Mucosa of gallbladder (tissue), 1 donor: ENCODE data around the gene ZBTB7B. TPM values are rescaled to one million over a fixed set of nuclear protein-coding genes. Genes with fewer than 3 reads are reported as not detected.
"Not testable (repeated sequence)": the region's sequence is repeated elsewhere in the genome, so short reads cannot be mapped to it uniquely, and the experiment has no call there.

Source experiments
- DNase-seq: peaks from one replicate; pipeline ENCODE4 v3.0.0-alpha.2; 2020; ENCODE audit warnings: low spot score
- total RNA-seq: library from RNA; stranded (reverse); gene quantifications from one replicate; pipeline ENCODE4 v1.2.1, GENCODE V29; 2021
- donor health status: DM: no; HTN: no; CAD: no.

The ZBTB7B gene
- total RNA-seq, 1 donor from 2014 or later, result 122 TPM

DNA sequence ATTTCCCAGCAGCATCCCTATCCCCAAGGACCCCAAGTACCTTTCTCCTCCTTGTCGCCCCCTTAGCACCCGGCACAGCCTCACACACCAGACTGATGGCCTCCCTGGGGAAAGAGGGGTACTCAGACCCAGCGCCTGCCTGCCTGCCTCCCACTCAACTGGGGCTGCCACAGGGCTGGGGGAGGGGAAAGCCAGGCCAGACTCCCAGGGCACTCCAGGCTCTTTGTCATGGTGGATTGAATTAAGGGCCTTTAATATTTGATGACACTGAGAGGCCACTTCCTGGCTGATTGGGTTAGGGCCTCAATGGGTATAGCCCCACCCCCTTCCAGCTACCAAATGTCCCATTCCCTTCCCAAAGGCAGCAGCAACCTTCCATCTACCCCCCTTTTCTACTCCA lies 33.9 kb upstream of the ZBTB7B start:
- DNase-seq, result no peak

DNA sequence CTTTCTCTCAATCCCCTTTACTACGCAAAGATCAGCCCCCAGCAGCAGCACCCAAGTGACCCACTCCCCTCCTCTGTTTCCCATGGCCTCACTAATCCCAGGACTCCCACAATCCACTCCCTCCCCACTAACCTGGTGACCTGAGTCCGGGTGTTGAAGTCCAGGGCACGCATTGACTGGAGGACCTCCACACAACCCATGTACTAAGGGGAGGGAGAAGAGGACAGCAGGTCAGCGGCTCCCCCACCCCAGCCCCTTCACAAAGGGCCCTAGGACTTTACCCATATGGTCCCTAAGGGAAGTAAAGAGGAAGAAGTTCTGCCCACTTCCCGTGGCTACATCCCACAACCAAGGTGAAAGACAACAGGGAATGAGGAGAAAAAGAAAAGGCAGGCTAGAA lies 33.4 kb upstream of the ZBTB7B start:
- no peak for DNase-seq

DNA sequence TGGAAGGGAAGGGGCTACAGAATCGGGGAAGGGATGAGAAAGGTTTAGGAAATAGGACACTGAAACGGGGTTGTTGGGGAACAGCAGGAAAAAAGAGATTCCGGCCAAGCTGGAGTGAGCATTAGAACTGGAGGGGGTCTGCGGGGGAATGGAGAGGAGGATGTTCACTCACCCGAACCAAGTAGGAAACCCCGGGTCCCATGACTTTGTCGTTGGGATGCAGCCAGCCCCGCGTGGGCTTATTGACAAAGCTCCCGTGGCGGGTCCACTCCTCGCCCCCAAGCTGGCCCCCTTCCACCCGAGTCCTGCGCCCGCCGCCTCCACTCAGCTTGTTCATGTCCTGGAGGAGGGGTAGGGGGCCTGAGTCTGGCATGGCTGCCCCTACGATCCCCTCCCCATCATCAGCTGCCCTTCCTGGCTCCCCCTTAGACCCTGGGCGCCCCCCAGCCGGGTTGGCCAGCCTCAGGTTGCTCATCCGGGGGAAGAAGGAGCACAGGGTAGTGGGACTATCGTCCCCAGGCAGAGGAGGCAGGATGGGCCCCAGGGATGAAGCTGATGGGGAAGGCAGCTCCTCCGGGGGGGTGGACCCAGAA lies 32.6 kb upstream of the ZBTB7B start:
- DNase-seq, result no peak

DNA sequence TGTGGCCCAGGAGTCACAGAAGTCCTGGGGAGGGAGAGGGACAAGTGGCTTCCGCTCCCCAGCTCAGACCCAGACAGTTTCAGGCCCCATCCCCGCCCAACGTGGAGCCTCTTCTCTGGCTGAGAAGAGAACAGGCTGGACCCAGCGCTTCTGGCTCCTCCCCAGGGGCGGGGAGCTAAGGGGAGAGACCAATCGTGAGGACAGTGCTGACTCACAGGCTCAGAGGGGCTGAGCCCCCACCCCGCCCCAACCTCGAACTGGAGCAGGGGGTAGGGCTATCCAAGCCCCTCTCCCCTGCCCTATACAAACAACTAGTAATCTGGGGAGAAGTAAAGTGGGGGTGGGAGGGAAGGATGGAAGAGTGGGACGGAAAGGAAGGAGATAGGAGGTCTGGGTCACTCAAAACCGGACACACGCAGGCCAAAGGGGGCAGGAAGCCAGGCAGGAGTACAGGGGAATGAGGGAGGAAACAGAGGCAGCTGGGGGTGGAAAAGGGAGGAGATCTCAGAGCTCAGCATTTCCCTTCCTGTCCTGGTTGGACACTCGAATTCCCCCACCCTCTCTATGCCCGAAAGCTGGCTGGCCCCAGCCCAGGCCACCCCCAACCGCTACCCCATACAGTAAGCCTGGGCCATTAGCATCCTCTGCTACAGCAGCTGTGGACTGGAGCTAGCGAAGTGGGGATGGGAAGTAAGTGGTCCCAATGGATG lies 31.8 kb upstream of the ZBTB7B start, which contains the start of gene SHC1:
Gene SHC1, minus strand, starts transcription at position 117 of the 710 bp plus-strand sequence. CDS start 221 bp downstream, outside the sequence.
- DNase-seq, result peak; percentile 90

DNA sequence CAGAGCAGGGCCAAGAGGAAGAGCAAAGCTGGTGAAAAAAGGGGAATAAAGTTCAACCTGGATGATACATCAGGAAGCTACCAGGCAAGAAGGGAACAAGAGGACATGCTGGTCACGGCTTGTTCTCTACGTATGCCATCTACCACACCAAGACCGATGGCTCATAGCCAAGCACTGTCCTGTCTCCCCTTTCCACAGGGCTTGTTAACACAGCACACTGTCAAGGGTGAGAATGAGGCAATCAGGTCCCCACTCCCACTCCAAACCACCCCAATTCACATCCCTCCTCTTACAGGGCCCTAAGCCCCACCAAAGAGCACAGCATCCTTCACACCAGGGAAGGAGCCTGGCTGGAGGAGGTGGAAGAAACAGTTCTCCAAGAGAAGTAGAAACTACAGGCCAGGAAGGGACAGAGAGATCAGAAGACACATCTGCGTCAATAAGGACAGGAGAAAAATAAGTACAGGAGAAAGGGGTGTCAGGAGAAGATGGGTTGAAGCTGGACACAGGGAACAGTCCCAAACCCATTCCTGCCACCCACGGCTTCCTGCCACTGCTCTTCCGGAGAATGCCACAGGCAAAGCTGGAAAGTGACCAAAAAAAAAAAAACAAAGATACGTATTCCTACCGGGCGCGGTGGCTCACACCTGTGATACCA lies 31.1 kb upstream of the ZBTB7B start:
- peak; percentile 50 for DNase-seq

DNA sequence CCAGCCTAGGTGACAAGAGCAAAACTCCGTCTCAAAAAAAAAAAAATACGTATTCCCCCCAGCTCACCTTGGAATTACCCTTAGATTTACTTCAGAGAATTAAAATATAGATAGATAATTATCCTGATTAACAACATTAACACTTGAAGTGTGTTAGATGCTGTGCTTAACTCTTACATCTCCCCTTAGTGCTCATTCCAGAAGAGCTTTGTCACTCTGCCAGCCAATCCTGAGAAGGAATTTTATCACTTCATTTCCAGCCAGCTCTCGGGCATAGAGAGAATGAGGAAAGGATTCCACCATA lies 30.4 kb upstream of the ZBTB7B start:
- no peak for DNase-seq

DNA sequence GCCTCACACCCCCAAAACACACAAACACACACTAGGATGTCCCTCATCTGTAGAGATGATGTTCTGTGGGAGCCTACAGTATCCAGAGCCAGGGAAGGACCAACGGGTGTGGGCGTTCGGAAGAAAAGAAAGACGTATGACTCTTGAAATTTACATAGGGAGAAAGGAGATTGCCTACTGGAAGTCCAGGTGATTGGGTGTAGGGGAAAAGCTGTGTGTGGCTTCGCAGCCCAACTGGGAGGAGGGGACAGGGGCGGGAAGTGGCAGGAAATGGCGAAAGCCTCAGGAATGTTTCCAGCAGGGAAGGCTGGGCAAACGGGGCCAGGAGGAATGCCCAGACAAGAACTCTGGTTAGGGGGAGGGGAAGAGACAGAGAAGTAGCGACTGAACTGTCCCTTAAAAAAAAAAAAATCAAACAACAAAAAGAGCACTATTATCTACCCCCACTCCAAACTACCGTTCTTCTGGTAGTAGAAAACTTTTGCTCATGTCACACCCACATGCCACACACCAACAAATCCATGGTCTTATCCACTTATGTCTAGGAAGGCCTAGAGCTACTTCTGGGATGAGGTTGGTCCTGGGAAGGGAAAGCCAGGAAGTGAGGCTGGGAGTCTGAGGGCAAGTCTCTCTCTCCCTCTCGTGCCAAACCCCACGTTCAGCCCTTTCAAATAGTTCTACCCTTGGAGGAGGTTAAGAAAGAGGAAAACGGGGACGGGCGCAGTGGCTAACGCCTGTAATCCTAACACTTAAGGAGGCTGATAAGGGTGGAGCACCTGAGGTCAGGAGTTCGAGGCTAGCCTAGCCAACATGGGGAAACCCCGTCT lies 29.9 kb upstream of the ZBTB7B start:
- DNase-seq, result peak; percentile 58

DNA sequence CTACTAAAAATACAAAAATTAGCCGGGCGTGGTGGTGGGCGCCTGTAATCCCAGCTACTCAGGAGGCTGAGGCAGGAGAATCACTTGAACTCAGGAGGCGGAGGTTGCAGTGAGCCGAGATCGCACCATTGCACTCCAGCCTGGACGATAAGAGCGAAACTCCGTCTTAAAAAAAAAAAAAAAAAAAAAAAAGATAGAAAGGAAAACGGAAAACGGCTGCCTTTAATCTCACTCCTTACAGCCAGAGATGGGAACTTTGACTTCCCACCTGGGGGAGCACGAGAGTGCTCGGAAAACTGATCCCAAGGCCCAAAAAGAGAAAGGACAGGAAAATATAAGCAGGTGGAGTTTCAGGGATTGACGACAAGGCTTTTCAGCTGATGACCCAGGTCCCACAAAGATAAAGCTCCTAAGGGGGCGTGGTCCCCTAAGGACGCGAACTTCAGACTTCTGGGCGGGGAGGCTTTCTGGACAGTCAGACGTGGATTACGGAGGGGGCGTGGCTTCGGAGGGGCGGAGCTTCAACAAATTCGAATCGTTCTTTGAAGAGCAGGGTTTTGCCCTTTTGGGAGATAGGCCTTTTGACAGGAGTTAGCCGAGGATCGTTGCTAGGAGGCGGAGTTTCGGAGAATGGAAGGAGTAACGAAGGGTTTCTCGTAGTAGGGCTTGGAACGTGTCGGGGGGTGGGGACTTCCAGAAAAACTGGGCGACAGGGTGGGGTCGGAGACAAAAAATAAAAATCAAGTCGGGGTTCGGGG lies 29.1 kb upstream of the ZBTB7B start:
- DNase-seq, result peak; percentile 97

DNA sequence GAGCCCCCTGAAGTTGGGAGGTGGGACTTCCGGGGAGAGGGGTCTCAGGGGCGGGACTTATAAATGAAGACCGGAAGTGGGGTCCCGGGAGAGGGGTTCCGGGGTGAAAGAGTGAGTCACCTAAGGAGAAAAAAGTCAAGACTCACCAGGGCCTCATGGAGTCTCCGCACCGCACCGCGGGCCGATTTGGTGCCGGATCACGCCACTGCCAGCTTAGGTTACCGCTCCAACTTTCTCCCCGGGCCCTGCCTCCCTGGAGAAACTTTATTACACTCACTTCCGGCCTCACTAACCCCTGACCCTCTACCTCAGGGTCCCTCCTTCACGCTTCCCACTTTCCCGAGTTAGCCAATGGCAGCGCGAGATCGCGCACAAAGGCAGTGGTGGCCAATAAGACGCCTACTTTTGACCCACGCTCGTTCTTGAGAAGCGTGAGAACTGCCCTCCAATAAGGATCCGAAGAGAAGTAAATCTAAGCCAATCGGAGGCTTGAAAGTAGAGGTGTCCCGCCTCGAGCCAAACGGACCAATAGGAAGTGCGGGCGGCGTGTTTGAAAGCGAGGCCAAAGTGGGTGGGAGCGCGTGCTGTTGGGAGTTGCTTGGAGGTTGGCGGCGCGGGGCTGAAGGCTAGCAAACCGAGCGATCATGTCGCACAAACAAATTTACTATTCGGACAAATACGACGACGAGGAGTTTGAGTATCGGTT lies 28.3 kb upstream of the ZBTB7B start, which contains the start of gene CKS1B:
Gene CKS1B, plus strand, starts transcription at position 580 of the 706 bp plus-strand sequence. Its CDS starts 65 bp downstream, at position 645.
- peak; percentile 99 for DNase-seq

DNA sequence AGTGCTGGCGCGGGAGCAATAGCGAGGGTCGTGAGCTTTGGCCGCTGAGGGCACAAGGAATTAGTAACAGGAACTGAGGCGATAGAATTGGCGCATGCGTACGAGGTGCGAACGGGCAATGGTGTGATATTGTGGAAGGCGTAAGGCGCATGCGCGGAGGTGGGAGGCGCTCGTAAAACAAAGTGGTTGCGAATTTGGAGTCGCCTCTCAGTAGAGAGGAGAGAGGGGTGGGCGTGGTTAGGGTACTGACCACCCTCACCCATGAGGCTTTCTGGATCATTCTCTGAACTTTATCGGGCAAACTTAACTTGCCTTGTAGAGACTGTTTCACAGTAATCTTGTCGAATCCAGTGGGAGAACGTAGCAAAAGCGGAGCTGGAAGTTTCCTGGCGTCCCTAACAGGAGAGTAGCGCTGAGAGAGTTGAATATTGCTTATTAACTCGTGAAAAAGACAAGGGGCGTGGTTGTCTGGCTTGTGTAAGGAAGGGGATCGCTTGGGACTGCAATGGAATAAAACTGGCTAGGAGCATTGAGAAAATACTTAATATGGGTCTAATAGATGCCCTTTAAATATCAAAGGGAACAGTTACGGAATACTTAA lies 27.7 kb upstream of the ZBTB7B start:
- peak; percentile 97 for DNase-seq

DNA sequence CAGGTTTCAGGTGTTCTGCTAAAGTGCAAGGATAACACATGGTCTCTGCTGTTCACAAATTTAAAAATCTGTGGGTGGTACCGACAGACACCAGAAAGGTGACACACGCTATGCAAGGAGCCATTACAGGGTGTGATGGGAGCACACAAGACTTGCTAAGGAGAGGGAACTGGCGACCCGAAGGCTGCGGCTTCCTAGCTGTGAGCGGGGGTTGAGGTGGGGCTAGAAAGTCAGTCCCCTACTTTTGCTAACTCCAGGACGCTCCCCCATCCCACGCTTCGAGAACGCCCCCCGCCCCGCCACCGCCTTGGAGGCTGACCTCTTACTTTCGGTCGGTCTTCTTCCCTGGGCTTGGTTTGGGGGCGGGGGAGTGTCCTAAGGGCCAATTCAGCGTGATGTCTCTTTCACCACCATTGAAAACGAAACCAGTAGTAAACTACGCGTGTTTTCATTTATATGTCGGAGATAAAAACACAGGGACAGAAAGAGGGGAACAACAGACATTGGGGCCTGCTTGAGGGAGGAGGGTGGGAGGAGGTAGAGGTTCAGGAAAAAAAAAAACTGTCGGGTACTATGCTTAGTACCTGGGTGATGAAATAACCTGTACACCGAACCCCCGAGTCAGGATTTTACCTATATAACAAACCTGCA lies 27.1 kb upstream of the ZBTB7B start:
- peak; percentile 57 for DNase-seq

DNA sequence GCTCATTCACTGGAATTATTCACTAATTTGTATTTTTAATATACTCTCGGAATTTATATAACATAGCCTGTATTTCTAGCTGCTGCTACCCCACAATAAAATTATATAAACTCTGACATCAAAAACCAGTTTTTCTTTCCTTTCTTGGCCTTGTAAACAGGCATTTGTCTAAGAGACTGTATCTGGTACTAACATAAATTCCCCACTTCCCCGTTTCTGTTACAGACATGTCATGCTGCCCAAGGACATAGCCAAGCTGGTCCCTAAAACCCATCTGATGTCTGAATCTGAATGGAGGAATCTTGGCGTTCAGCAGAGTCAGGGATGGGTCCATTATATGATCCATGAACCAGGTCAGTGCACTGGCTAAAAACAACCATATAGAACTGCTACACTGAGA lies 24.8 kb upstream of the ZBTB7B start:
- DNase-seq, result not testable (repeated sequence)

DNA sequence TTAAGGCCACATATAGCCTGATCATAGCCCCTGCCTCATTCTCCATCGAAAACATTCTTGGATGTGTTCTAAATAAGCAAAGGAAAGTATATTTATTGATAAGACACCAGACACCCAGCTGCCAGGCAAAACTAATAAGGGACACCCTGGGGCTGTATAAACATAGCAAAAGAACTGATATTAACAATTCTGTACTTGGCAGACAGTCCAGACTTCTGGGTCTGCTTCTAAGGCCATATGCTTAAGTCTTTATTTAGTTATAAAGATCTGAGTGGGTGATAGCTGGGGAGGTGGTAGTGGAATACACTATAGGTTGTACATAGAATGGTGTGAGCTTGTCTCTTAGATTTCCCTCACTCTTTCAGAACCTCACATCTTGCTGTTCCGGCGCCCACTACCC lies 24.2 kb upstream of the ZBTB7B start:
- DNase-seq, result no peak

DNA sequence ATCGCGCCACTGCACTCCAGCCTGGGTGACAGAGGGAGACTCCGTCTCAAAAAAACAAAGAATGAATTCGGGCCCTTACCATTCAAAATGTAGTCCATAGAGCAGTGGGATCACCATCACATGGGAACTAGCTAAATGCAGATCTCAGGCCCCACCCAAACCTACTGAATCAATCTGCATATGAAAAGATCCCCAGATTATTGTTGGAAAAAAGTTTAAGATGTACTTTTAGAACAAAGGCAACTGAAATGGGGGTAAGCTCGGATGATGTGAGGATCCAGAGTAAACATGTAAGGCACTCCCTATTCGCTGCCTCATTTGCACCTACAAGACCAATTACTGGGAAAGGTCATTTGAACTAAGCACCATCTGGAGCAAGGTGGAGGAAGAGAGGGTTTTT lies 20.3 kb upstream of the ZBTB7B start:
- no peak for DNase-seq

DNA sequence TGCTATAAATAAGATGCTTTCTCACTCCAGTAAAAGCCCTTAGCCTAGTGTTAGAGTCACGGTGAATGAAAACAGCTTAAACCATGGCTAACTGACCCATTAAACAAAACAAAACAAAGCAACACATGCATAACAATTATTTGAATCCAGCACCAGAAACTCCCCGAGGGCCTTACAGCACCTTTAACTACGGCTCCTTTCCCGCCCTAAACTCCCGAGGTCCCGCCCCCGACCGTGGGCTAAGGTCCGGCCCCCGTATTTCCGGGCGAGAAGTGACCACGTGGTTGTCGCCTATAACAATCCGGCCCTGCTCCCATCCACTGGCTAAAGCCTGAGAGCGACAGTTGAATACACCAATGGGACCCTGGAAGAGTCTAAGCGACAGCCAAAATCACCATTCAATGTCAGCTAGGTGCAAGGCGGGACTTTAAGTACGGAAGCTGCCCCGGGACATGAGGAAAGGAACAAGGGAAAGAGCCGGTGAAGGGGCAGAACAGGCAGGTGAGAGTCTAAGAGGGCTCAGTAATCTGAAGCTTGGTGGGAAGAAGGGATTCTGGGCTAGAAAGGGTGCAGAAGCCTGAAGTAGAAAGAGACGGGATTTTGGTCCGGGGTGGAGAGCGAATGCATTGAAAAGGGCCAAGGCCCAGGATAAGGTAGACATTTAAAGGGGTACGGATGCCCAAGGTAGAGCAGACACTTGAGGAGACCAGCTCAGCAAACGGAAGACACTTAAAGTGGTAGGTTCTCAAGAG lies 19.5 kb upstream of the ZBTB7B start, which contains the start of gene FLAD1:
Gene FLAD1, plus strand, starts transcription at position 448 of the 752 bp plus-strand sequence. CDS start 351 bp downstream, outside the sequence.
- peak; percentile 99 for DNase-seq

DNA sequence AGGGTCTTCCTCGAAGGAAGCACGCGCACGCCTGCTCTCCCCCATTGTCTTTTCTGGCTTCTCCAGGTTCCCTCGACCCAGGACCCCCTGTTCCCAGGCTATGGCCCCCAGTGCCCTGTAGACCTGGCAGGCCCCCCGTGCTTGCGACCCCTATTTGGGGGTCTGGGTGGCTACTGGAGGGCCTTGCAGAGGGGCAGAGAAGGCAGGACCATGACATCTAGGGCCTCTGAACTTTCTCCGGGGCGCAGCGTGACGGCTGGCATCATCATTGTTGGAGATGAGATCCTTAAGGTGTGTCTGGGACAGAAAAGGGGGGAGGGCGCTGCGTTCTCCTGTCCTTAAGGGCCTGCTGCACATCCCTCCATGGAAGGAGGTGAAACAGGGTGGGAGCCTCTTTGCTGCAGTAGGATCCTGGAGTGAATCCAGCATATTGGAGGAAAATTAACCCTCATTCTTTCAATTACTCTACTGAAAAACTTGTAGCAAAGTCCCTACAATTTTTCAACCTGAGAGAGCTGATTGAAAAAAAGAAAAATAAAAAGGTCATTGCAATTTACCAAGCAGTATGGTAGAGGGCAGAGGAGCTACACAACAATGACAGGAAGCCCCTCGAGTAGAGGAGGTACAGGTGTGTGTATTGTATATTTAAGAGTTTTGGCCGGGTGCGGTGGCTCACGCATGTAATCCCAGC lies 18.7 kb upstream of the ZBTB7B start:
- DNase-seq, result no peak

DNA sequence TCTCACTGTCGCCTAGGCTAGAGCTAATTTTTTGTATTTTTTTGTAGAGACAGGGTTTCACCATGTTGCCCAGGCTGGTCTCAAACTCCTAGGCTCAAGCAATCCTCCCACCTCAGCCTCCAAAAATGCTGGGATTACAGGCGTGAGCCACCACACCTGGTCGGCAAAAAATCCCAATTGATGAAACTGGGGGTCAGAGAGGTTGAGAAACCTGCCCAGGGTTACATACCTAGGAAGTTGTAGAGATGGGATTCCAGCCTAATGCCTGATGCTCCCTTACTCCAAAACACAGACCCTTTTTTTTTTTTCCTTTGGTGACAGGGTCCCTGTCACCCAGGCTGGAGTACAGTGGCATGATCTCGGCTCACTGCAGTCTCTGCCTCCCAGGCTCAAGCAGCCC lies 15.9 kb upstream of the ZBTB7B start:
- not testable (repeated sequence) for DNase-seq

DNA sequence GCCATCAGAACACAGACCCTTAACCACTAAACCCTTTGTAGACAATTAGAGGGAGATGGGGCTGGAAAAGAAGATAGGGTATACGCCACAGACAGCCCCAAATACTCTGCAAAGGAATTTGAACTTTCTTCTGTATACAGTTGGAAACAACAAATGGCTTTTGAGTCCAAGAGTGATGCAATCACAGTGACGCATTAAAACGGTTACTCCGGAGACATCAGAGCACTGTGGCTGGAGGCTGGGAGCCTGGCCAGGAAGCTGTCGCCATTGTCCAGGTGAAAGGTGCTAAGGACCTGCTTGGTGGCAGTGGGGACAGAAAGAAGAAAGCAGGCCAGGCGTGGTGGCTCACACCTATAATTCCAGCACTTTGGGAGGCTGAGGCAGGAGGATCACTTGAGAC lies 15.3 kb upstream of the ZBTB7B start:
- DNase-seq, result no peak
